Kidney epithelial cell (primary cell): ENCODE results near the gene MAPT. TPM values are rescaled to one million over a fixed set of nuclear protein-coding genes. Genes with fewer than 3 reads are reported as not detected.

ENCODE experiments used
- DNase-seq: peaks from one replicate; pipeline ENCODE4 v3.0.0-alpha.2; 2010; ENCODE audit warnings: low read depth
- H3K27me3 ChIP-seq: 2 replicates; pipeline ENCODE4 v1.6.0; 2011; ENCODE audit warnings: low read length; ENCODE audit not compliant: control insufficient read depth, insufficient read depth
- H3K36me3 ChIP-seq: 2 replicates; pipeline ENCODE4 v1.5.1; 2011; ENCODE audit warnings: low read length; ENCODE audit not compliant: control insufficient read depth, insufficient read depth
- H3K4me3 ChIP-seq: 2 replicates; pipeline ENCODE4 v1.5.1; 2011; ENCODE audit warnings: low read depth, mild to moderate bottlenecking, control low read depth, low read length
- total RNA-seq: library from RNA; depleted of rRNA; stranded (reverse); fragments of >200 nt; gene quantifications from 2 replicates; pipeline ENCODE4 v1.2.3, GENCODE V29; 2015
- TF ChIP-seq, protein P1 (sequence below): IDR thresholded peaks from 2 replicates; pipeline ENCODE4 v1.5.1; 2011; ENCODE audit warnings: mild to moderate bottlenecking, moderate library complexity, low read length, control low read depth, inconsistent platforms; ENCODE audit not compliant: insufficient read depth, poor library complexity, severe bottlenecking

Gene MAPT
- total RNA-seq, 1 donor from 2014 or later = 0.25 TPM

- TF ChIP-seq, protein P1, sequence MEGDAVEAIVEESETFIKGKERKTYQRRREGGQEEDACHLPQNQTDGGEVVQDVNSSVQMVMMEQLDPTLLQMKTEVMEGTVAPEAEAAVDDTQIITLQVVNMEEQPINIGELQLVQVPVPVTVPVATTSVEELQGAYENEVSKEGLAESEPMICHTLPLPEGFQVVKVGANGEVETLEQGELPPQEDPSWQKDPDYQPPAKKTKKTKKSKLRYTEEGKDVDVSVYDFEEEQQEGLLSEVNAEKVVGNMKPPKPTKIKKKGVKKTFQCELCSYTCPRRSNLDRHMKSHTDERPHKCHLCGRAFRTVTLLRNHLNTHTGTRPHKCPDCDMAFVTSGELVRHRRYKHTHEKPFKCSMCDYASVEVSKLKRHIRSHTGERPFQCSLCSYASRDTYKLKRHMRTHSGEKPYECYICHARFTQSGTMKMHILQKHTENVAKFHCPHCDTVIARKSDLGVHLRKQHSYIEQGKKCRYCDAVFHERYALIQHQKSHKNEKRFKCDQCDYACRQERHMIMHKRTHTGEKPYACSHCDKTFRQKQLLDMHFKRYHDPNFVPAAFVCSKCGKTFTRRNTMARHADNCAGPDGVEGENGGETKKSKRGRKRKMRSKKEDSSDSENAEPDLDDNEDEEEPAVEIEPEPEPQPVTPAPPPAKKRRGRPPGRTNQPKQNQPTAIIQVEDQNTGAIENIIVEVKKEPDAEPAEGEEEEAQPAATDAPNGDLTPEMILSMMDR = no peak
- no peak for DNase-seq
- Histone ChIP-seq H3K36me3 (no peaks in the 10 kb centered on the region), H3K27me3 (no peaks in the 10 kb centered on the region), H3K4me3 (no peak overlapping the region)
These were observed 99.7 kb downstream of the MAPT start for GRCh38 chr17:45993962-45994627.

GRCh38 chr17:45994987-45995386, 100.6 kb downstream of the MAPT start:
- TF ChIP-seq, protein P1 = no peak
- Histone ChIP-seq H3K27me3 (no peaks in the 10 kb centered on the region), H3K36me3 (no peaks in the 10 kb centered on the region), H3K4me3 (no peak overlapping the region)
- no peak for DNase-seq

- Histone ChIP-seq H3K36me3 (no peaks in the 10 kb centered on the region), H3K4me3 (no peak overlapping the region), H3K27me3 (no peaks in the 10 kb centered on the region)
- no peak for DNase-seq
- TF ChIP-seq, protein P1 = no peak
These were observed 101.4 kb downstream of the MAPT start for GRCh38 chr17:45995627-45996270.

DNA sequence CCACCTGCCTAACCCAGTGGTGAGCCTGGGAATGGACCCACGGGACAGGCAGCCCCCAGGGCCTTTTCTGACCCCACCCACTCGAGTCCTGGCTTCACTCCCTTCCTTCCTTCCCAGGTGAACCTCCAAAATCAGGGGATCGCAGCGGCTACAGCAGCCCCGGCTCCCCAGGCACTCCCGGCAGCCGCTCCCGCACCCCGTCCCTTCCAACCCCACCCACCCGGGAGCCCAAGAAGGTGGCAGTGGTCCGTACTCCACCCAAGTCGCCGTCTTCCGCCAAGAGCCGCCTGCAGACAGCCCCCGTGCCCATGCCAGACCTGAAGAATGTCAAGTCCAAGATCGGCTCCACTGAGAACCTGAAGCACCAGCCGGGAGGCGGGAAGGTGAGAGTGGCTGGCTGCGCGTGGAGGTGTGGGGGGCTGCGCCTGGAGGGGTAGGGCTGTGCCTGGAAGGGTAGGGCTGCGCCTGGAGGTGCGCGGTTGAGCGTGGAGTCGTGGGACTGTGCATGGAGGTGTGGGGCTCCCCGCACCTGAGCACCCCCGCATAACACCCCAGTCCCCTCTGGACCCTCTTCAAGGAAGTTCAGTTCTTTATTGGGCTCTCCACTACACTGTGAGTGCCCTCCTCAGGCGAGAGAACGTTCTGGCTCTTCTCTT, 102.1 kb downstream of the MAPT start:
- Histone ChIP-seq H3K4me3 (no peak overlapping the region), H3K27me3 (no peaks in the 10 kb centered on the region), H3K36me3 (no peaks in the 10 kb centered on the region)
- no peak for DNase-seq
- TF ChIP-seq, protein P1 = no peak

- no peaks in the 10 kb centered on the region for H3K36me3 ChIP-seq
- no peak overlapping the region for H3K4me3 ChIP-seq
- TF ChIP-seq, protein P1 = no peak
- no peaks in the 10 kb centered on the region for H3K27me3 ChIP-seq
- no peak for DNase-seq
These were observed 102.8 kb downstream of the MAPT start for GRCh38 chr17:45997166-45997565.

GRCh38 chr17:45997624-45998023, 103.3 kb downstream of the MAPT start:
- no peaks in the 10 kb centered on the region for H3K27me3 ChIP-seq
- H3K36me3 ChIP-seq = no peaks in the 10 kb centered on the region
- no peak overlapping the region for H3K4me3 ChIP-seq
- DNase-seq = no peak
- TF ChIP-seq, protein P1 = no peak
